KMS-11 (cell line): ENCODE measurements around the gene CHCHD6.

Experiments used
- H2AFZ ChIP-seq: fragments of 200-600 bp; sonication (generic); 2 replicates; pipeline ENCODE4 v1.6.1; 2016; ENCODE audit warnings: antibody characterized with exemption, mixed run types, low read depth
- H3K27ac ChIP-seq: fragments of 200-600 bp; sonication (generic); 2 replicates; pipeline ENCODE4 v1.6.1; 2016; ENCODE audit warnings: mild to moderate bottlenecking, mixed run types
- H3K27me3 ChIP-seq: fragments of 200-600 bp; sonication (generic); 2 replicates; pipeline ENCODE4 v1.6.1; 2017; ENCODE audit warnings: mild to moderate bottlenecking, low read depth, mixed run types, moderate library complexity; ENCODE audit not compliant: insufficient read depth
- H3K36me3 ChIP-seq: fragments of 200-600 bp; sonication (generic); 2 replicates; pipeline ENCODE4 v1.6.1; 2017; ENCODE audit warnings: mild to moderate bottlenecking, mixed run types; ENCODE audit not compliant: insufficient read depth
- H3K4me1 ChIP-seq: fragments of 200-600 bp; sonication (generic); 2 replicates; pipeline ENCODE4 v1.6.1; 2016; ENCODE audit warnings: mild to moderate bottlenecking, low read depth, mixed run types; ENCODE audit not compliant: poor library complexity, severe bottlenecking
- H3K4me2 ChIP-seq: fragments of 200-600 bp; sonication (generic); 2 replicates; pipeline ENCODE4 v1.7.0; 2016; ENCODE audit warnings: mild to moderate bottlenecking, mixed run types
- H3K4me3 ChIP-seq: fragments of 200-600 bp; sonication (generic); IDR thresholded peaks from 2 replicates; pipeline ENCODE4 v1.6.1; 2017; ENCODE audit warnings: low read depth, low read length, mixed read lengths; ENCODE audit not compliant: insufficient read depth
- H3K79me2 ChIP-seq: fragments of 200-600 bp; sonication (generic); 2 replicates; pipeline ENCODE4 v1.6.1; 2016; ENCODE audit warnings: low read depth, mixed run types; ENCODE audit not compliant: insufficient read depth
- H3K9ac ChIP-seq: fragments of 200-600 bp; sonication (generic); 2 replicates; pipeline ENCODE4 v1.6.1; 2016; ENCODE audit warnings: mild to moderate bottlenecking, mixed run types
- H4K20me1 ChIP-seq: fragments of 200-600 bp; sonication (generic); 2 replicates; pipeline ENCODE4 v1.6.1; 2016; ENCODE audit warnings: mild to moderate bottlenecking, mixed run types; ENCODE audit not compliant: insufficient read depth
- TF ChIP-seq, protein P1 (sequence below): fragments of 200-600 bp; sonication (generic); conservative IDR thresholded peaks from 2 replicates; pipeline ENCODE4 v1.6.1; 2017; ENCODE audit warnings: low read depth, mild to moderate bottlenecking, antibody characterized with exemption, low read length, moderate library complexity, mixed read lengths

Gene CHCHD6

DNA sequence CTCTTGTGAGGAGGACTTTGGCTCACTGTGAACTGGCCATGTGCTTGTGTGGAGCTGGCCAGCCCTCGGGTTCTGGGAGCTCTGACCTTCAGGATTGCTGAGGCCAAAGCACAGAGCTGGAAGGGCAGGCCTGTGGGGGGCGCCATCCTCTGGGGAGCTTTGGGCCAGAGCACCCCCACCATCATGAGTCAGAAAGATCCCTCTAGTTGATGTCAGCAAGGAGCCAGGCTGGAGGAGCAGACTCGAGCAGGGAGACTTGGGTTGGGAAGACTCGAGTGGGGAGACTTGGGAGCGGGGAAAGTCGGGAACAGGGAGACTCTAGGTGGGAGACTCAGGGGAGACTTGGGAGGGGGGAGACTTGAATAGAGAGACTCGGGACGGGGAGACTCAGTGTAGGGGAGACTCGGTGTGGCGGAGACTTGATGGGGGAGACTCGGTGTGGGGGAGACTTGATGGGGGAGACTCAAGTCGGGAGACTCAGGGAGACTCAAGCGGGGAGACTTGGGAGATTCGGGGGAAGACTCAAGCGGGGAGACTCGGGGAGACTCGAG is 241.2 kb downstream of the CHCHD6 start:
- no peak overlapping the region for H2AFZ ChIP-seq

DNA sequence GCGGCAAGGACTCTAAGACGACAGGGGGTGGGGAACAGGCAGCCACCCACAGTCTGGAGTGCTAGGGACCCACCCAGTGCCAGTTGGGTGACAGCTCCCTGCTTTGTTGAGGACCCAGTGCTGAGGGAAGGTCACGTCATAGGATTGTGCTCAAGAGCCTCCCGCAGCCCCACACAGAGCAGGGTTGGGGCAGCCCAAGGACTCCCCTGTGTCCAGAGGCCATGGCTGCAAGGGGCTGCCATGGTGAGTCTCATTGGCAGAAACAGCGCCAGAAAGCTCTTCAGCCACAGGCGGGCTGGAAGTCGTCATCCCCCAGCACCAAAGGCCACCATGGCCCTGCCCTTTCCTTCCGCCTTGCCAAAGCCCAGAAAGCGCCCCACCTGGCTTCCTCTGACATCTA is 241.9 kb downstream of the CHCHD6 start:
- no peaks in the 10 kb centered on the region for H4K20me1 ChIP-seq

More for the DNA sequence above, 241.2 kb downstream of the CHCHD6 start:
- H3K27ac ChIP-seq = no peak overlapping the region
- no peaks in the 10 kb centered on the region for H4K20me1 ChIP-seq
- H3K4me3 ChIP-seq = no peak overlapping the region
- no peaks in the 10 kb centered on the region for H3K79me2 ChIP-seq
- H3K9ac ChIP-seq = no peak overlapping the region
- TF ChIP-seq, protein P1, sequence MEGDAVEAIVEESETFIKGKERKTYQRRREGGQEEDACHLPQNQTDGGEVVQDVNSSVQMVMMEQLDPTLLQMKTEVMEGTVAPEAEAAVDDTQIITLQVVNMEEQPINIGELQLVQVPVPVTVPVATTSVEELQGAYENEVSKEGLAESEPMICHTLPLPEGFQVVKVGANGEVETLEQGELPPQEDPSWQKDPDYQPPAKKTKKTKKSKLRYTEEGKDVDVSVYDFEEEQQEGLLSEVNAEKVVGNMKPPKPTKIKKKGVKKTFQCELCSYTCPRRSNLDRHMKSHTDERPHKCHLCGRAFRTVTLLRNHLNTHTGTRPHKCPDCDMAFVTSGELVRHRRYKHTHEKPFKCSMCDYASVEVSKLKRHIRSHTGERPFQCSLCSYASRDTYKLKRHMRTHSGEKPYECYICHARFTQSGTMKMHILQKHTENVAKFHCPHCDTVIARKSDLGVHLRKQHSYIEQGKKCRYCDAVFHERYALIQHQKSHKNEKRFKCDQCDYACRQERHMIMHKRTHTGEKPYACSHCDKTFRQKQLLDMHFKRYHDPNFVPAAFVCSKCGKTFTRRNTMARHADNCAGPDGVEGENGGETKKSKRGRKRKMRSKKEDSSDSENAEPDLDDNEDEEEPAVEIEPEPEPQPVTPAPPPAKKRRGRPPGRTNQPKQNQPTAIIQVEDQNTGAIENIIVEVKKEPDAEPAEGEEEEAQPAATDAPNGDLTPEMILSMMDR = 0 out of 2 replicates have a peak, but pooled peaks have one; percentile 21
- no peaks in the 10 kb centered on the region for H3K4me1 ChIP-seq
- no peaks in the 10 kb centered on the region; the same call in 1 of the 2 replicates for H3K36me3 ChIP-seq
- H3K4me2 ChIP-seq = no peak overlapping the region
- H3K27me3 ChIP-seq = no peaks in the 10 kb centered on the region

GRCh38 chr3:126946405-126946804 is 242.4 kb downstream of the CHCHD6 start:
- H3K79me2 ChIP-seq = no peaks in the 10 kb centered on the region
- no peaks in the 10 kb centered on the region for H4K20me1 ChIP-seq
- H3K4me3 ChIP-seq = no peak overlapping the region
- H3K27ac ChIP-seq = no peak overlapping the region
- TF ChIP-seq, protein P1 = no peak
- H3K4me2 ChIP-seq = no peak overlapping the region
- H3K27me3 ChIP-seq = no peaks in the 10 kb centered on the region
- H3K9ac ChIP-seq = no peak overlapping the region
- no peaks in the 10 kb centered on the region; the same call in 1 of the 2 replicates for H3K36me3 ChIP-seq
- no peaks in the 10 kb centered on the region for H3K4me1 ChIP-seq
- H2AFZ ChIP-seq = no peak overlapping the region

More for the DNA sequence above, 241.9 kb downstream of the CHCHD6 start:
- no peak overlapping the region for H3K27ac ChIP-seq
- H3K4me2 ChIP-seq = no peak overlapping the region
- H3K36me3 ChIP-seq = no peaks in the 10 kb centered on the region; the same call in 1 of the 2 replicates
- TF ChIP-seq, protein P1 = no peak
- no peaks in the 10 kb centered on the region for H3K79me2 ChIP-seq
- no peak overlapping the region for H3K4me3 ChIP-seq
- no peaks in the 10 kb centered on the region for H3K27me3 ChIP-seq
- H3K4me1 ChIP-seq = no peaks in the 10 kb centered on the region
- H3K9ac ChIP-seq = no peak overlapping the region
- H2AFZ ChIP-seq = no peak overlapping the region

- no peaks in the 10 kb centered on the region for H4K20me1 ChIP-seq
- H3K4me1 ChIP-seq = no peaks in the 10 kb centered on the region
- no peak overlapping the region for H3K27ac ChIP-seq
- TF ChIP-seq, protein P1 = no peak
- H3K36me3 ChIP-seq = no peaks in the 10 kb centered on the region; the same call in 1 of the 2 replicates
- no peak overlapping the region for H3K4me3 ChIP-seq
- no peak overlapping the region for H3K4me2 ChIP-seq
- H3K27me3 ChIP-seq = no peaks in the 10 kb centered on the region
- H3K9ac ChIP-seq = no peak overlapping the region
- no peaks in the 10 kb centered on the region for H3K79me2 ChIP-seq
- no peak overlapping the region for H2AFZ ChIP-seq
These were observed 243.4 kb downstream of the CHCHD6 start for GRCh38 chr3:126947429-126947828.
